T-cell (primary cell): ENCODE measurements around the gene PCNA. TPM values are rescaled to one million over a fixed set of nuclear protein-coding genes. Genes with fewer than 3 reads are reported as not detected.

Experiments
- ATAC-seq, 4 experiments: fragments of 200-7000 bp in 3 of 4; fragments of 150-1000 bp in 1 of 4; cut with Tn5 transposase; replicated peaks in 1 of 4; 1 replicate in 3 of 4; 2 replicates in 1 of 4; pipeline ENCODE4 v1.10.0; 2021; ENCODE audit warnings: moderate library complexity in 3 of 4, mild to moderate bottlenecking in 2 of 4, moderate number of reproducible peaks in 1 of 4
- CTCF ChIA-PET, 2 donors: fragments of 300-600 bp; sonication (Branson Sonifier 250); formaldehyde crosslinking; loops; one replicate each; lab custom pipeline; 2022; ENCODE audit warnings: antibody characterized with exemption in 2 of 2; lab: Charles Lee
- POLR2A ChIA-PET, 2 donors: fragments of 300-600 bp; sonication (Branson Sonifier 250); formaldehyde crosslinking; loops; one replicate each; lab custom pipeline; 2022; ENCODE audit warnings: antibody characterized with exemption in 2 of 2; lab: Charles Lee
- DNase-seq, 35 experiments: peaks; one replicate each; pipeline versions ENCODE4 v3.0.0 to v3.0.0-alpha.2; 2013 to 2023
- H3K27ac ChIP-seq: one replicate; pipeline ENCODE4 v1.5.1; 2013; ENCODE audit warnings: low read length
- H3K27me3 ChIP-seq, 2 experiments: replicated peaks in 1 of 2; 1 replicate in 1 of 2; 2 replicates in 1 of 2; pipeline versions ENCODE4 v1.6.1 to v1.7.0; 2013; ENCODE audit warnings: low read length in 1 of 2, mixed read lengths in 1 of 2; ENCODE audit not compliant: control insufficient read depth in 2 of 2, insufficient read depth in 2 of 2; ENCODE audit errors: extremely low read depth in 1 of 2
- H3K36me3 ChIP-seq, 2 donors: 1 replicate in 1 of 2; 2 replicates in 1 of 2; pipeline versions ENCODE4 v1.6.1 to v1.7.0; 2013; ENCODE audit warnings: low read length in 1 of 2; ENCODE audit not compliant: control insufficient read depth in 2 of 2, insufficient read depth in 1 of 2; ENCODE audit errors: extremely low read depth in 1 of 2
- H3K4me1 ChIP-seq, 2 experiments: 1 replicate in 1 of 2; 2 replicates in 1 of 2; pipeline versions ENCODE4 v1.6.1 to v1.7.0; 2013; ENCODE audit warnings: low read length in 2 of 2, mixed read lengths in 1 of 2; ENCODE audit not compliant: insufficient read depth in 2 of 2, control insufficient read depth in 1 of 2; ENCODE audit errors: extremely low read depth in 1 of 2
- H3K4me3 ChIP-seq, 2 donors: 1 replicate in 1 of 2; 2 replicates in 1 of 2; pipeline versions ENCODE4 v1.5.1 to v1.7.0; 2013; ENCODE audit warnings: mild to moderate bottlenecking in 2 of 2, low read length in 1 of 2, moderate library complexity in 1 of 2; ENCODE audit not compliant: control insufficient read depth in 1 of 2; ENCODE audit errors: extremely low read depth in 1 of 2
- H3K9me3 ChIP-seq: 2 replicates; pipeline ENCODE4 v1.7.0; 2013
- H3K27ac Mint-ChIP-seq, 2 donors: one replicate each; pipeline ENCODE4 v1.8.0; 2020 to 2021; ENCODE audit warnings: mild to moderate bottlenecking in 2 of 2, mixed read lengths in 2 of 2
- H3K27me3 Mint-ChIP-seq, 2 donors: one replicate each; pipeline ENCODE4 v1.8.0; 2021 to 2022; ENCODE audit warnings: mixed read lengths in 2 of 2
- H3K36me3 Mint-ChIP-seq: one replicate; pipeline ENCODE4 v1.8.0; 2021; ENCODE audit warnings: mixed read lengths
- H3K4me1 Mint-ChIP-seq, 3 donors: one replicate each; pipeline ENCODE4 v1.8.0; 2020 to 2022; ENCODE audit warnings: mixed read lengths in 3 of 3, mild to moderate bottlenecking in 1 of 3
- H3K4me3 Mint-ChIP-seq, 3 donors: one replicate each; pipeline ENCODE4 v1.8.0; 2020 to 2022; ENCODE audit warnings: mild to moderate bottlenecking in 3 of 3, mixed read lengths in 3 of 3, moderate library complexity in 3 of 3
- H3K9me3 Mint-ChIP-seq, 3 donors: one replicate each; pipeline ENCODE4 v1.8.0; 2020 to 2022; ENCODE audit warnings: mixed read lengths in 3 of 3
- WGBS: methylation state at CpG from one replicate; pipeline ENCODE4 v1.1.5; 2013; ENCODE audit warnings: missing lambda C conversion rate; ENCODE audit not compliant: insufficient coverage; 5-methylcytosine and 5-hydroxymethylcytosine counted together
- total RNA-seq, 35 experiments: library from RNA in 6 of 35; stranded (reverse) in 6 of 35; fragments of 120-200 nt in 1 of 35; gene quantifications; one replicate each; pipeline versions ENCODE4 v1.2.1 to v1.2.4 and lab custom pipeline; 2013 to 2026

Gene PCNA
- total RNA-seq, 5 donors from 2014 or later (not counting 1 experiment from before 2014, with no cell fraction given), result 30.8 to 54.7 (median 48.2) TPM

- peaks cover 15 to 21% of the 10 kb centered on the region in 2 experiments for H3K4me1 ChIP-seq
- 78% methylated on average over 2 of the region's 5 CpGs for WGBS
- H3K27ac ChIP-seq, result no peak overlapping the region
- no peak overlapping the region for H3K4me3 ChIP-seq
- DNase-seq (no peak), ATAC-seq (no peak)
- ChIA-PET POLR2A (interaction anchor here (0.6 to 0.7 kb wide), 3 partner anchors 9 to 1462 kb away, joined by 3 to 6 read pairs (median 3); no protein-coding TSS in a partner anchor), CTCF (interaction anchor here in 1 of 2 donors (0.7 kb wide), 1 partner anchor 372 kb away, joined by 3 read pairs; no protein-coding TSS in a partner anchor)
- no peaks in the 10 kb centered on the region for H3K9me3 ChIP-seq
- Mint-ChIP-seq H3K4me1 (peaks cover 33 to 43% (median 39%) of the 10 kb centered on the region in 3 donors), H3K27ac (no peak overlapping the region), H3K36me3 (no peaks in the 10 kb centered on the region), H3K27me3 (no peaks in the 10 kb centered on the region), H3K4me3 (no peak overlapping the region), H3K9me3 (no peaks in the 10 kb centered on the region)
- no peaks in the 10 kb centered on the region for H3K27me3 ChIP-seq
- peaks cover 0 to 20% of the 10 kb centered on the region in 2 donors for H3K36me3 ChIP-seq
These were observed 11.7 kb upstream of the PCNA start for GRCh38 chr20:5131502-5131901.

GRCh38 chr20:5128886-5129285 lies 9.1 kb upstream of the PCNA start:
- H3K9me3 Mint-ChIP-seq, result no peaks in the 10 kb centered on the region
- no peaks in the 10 kb centered on the region for H3K27me3 ChIP-seq
- peak overlapping the region; percentile 90 to 94 (median 93) for H3K4me3 Mint-ChIP-seq
- H3K4me1 Mint-ChIP-seq, result peaks cover 35 to 39% (median 37%) of the 10 kb centered on the region in 3 donors
- no peak for DNase-seq
- H3K27ac Mint-ChIP-seq, result peak overlapping the region; percentile 95
- POLR2A ChIA-PET, result interaction anchor here (0.5 to 0.6 kb wide), 3 partner anchors 9 to 435 kb away, joined by 3 read pairs; no protein-coding TSS in a partner anchor
- H3K4me1 ChIP-seq, result peaks cover 18 to 28% of the 10 kb centered on the region in 2 experiments
- CTCF ChIA-PET, result interaction anchor here (0.7 to 1.3 kb wide), 4 partner anchors 13 to 64 kb away, joined by 3 to 5 read pairs (median 4); no protein-coding TSS in a partner anchor
- H3K4me3 ChIP-seq, result no peak overlapping the region
- peaks cover 0 to 10% of the 10 kb centered on the region in 2 donors for H3K36me3 ChIP-seq
- no peaks in the 10 kb centered on the region for H3K27me3 Mint-ChIP-seq
- H3K9me3 ChIP-seq, result no peaks in the 10 kb centered on the region
- WGBS, result 68% methylated on average over 4 of the region's 6 CpGs
- H3K27ac ChIP-seq, result peak overlapping the region; percentile 99
- H3K36me3 Mint-ChIP-seq, result no peaks in the 10 kb centered on the region
- no peak for ATAC-seq

GRCh38 chr20:5127859-5128424 lies 8.2 kb upstream of the PCNA start:
- no CpG with 5 or more reads among the region's 6 CpGs for WGBS
- H3K4me3 ChIP-seq, result peak overlapping the region; percentile 77 to 86
- peak overlapping the region; percentile 99 for H3K27ac ChIP-seq
- Mint-ChIP-seq H3K4me1 (peaks cover 35 to 37% (median 36%) of the 10 kb centered on the region in 3 donors), H3K36me3 (no peaks in the 10 kb centered on the region), H3K9me3 (no peaks in the 10 kb centered on the region), H3K27ac (peak overlapping the region; percentile 95), H3K27me3 (no peaks in the 10 kb centered on the region), H3K4me3 (peak overlapping the region; percentile 90 to 94 (median 93))
- peaks cover 18 to 28% of the 10 kb centered on the region in 2 experiments for H3K4me1 ChIP-seq
- no peaks in the 10 kb centered on the region for H3K27me3 ChIP-seq
- POLR2A ChIA-PET, result interaction anchor here in 1 of 2 donors (0.8 kb wide), 1 partner anchor 11 kb away, joined by 3 read pairs; no protein-coding TSS in a partner anchor
- CTCF ChIA-PET, result interaction anchor here in 1 of 2 donors (1.0 to 2.1 kb wide), 3 partner anchors 12 to 64 kb away, joined by 4 to 46 read pairs (median 5); no protein-coding TSS in a partner anchor
- no peaks in the 10 kb centered on the region for H3K9me3 ChIP-seq
- no peak for DNase-seq
- peaks cover 0 to 10% of the 10 kb centered on the region in 2 donors for H3K36me3 ChIP-seq
- no peak for ATAC-seq

- Histone ChIP-seq H3K4me1 (peaks cover 18 to 28% of the 10 kb centered on the region in 2 experiments), H3K27ac (peak overlapping the region; percentile 99), H3K4me3 (peak overlapping the region; percentile 77 to 86), H3K36me3 (peaks cover 0 to 10% of the 10 kb centered on the region in 2 donors), H3K27me3 (no peaks in the 10 kb centered on the region), H3K9me3 (no peaks in the 10 kb centered on the region)
- peak overlapping the region; percentile 90 to 94 (median 93) for H3K4me3 Mint-ChIP-seq
- H3K27me3 Mint-ChIP-seq, result no peaks in the 10 kb centered on the region
- H3K4me1 Mint-ChIP-seq, result peaks cover 35 to 37% (median 36%) of the 10 kb centered on the region in 3 donors
- H3K27ac Mint-ChIP-seq, result peak overlapping the region; percentile 95
- POLR2A ChIA-PET, result interaction anchor here (0.6 to 1.2 kb wide), 8 partner anchors 12 to 315 kb away, joined by 3 to 13 read pairs (median 4); no protein-coding TSS in a partner anchor
- under 1% methylated on average over 32 of the region's 44 CpGs for WGBS
- CTCF ChIA-PET, result interaction anchor here (0.6 to 2.1 kb wide), 15 partner anchors 11 to 709 kb away, joined by 3 to 46 read pairs (median 4); no protein-coding TSS in a partner anchor
- no peaks in the 10 kb centered on the region for H3K36me3 Mint-ChIP-seq
- peak; percentile 26 to 48 (median 32) for ATAC-seq
- peak; percentile 32 to 81 (median 70) for DNase-seq
- H3K9me3 Mint-ChIP-seq, result no peaks in the 10 kb centered on the region
These were observed 7.6 kb upstream of the PCNA start for GRCh38 chr20:5127204-5127858.

- Histone ChIP-seq H3K4me1 (peaks cover 18 to 28% of the 10 kb centered on the region in 2 experiments), H3K4me3 (peak within 1 kb of the TSS; percentile 77 to 86), H3K27ac (peak within 1 kb of the TSS; percentile 99), H3K36me3 (peaks cover 0 to 10% of the 10 kb centered on the region in 2 donors), H3K27me3 (no peaks in the 10 kb centered on the region), H3K9me3 (no peaks in the 10 kb centered on the region)
- Mint-ChIP-seq H3K36me3 (no peaks in the 10 kb centered on the region), H3K4me1 (peaks cover 34 to 36% (median 35%) of the 10 kb centered on the region in 3 donors), H3K27me3 (no peaks in the 10 kb centered on the region), H3K27ac (peak within 1 kb of the TSS; percentile 95), H3K4me3 (peak within 1 kb of the TSS; percentile 90 to 94 (median 93)), H3K9me3 (no peaks in the 10 kb centered on the region)
- WGBS, result under 1% methylated on average over 77 of the region's 78 CpGs
- peak; percentile 87 to 89 (median 87) for ATAC-seq
- ChIA-PET POLR2A (interaction anchor here (0.6 to 1.8 kb wide), 10 partner anchors 11 to 478 kb away, joined by 3 to 13 read pairs (median 4); no protein-coding TSS in a partner anchor), CTCF (interaction anchor here (0.6 to 2.1 kb wide), 26 partner anchors 11 to 709 kb away, joined by 3 to 46 read pairs (median 4); no protein-coding TSS in a partner anchor)
- peak; percentile 98 to 100 (median 100) for DNase-seq
These were observed 6.9 kb upstream of the PCNA start, which contains the start of gene CDS2 for GRCh38 chr20:5126512-5127203. CDS2 (plus strand) TSS chr20:5127008; CDS start chr20:5127093, 85 bp downstream.
